T-helper 1 cell treated with Interleukin-12 subunit alpha and Interleukin-12 subunit beta and Interleukin-4 antibody, amounts not matched to agents 30 ng/mL and 1 ng/mL, for 36 hours (primary cell): ENCODE results near the gene TK2. TPM values are rescaled to one million over a fixed set of nuclear protein-coding genes. Genes with fewer than 3 reads are reported as not detected.

Experiments used
- intact Hi-C: fragments of 100-400 bp; cut with micrococcal nuclease; formaldehyde crosslinking; loops from one replicate; pipeline ENCODE4 v1.15.1; 2024
- total RNA-seq: library from RNA; stranded (reverse); gene quantifications from 2 replicates; pipeline ENCODE4 v1.2.3, GENCODE V29; 2022

Gene TK2
- total RNA-seq, 1 donor from 2014 or later: 17.6 TPM

DNA sequence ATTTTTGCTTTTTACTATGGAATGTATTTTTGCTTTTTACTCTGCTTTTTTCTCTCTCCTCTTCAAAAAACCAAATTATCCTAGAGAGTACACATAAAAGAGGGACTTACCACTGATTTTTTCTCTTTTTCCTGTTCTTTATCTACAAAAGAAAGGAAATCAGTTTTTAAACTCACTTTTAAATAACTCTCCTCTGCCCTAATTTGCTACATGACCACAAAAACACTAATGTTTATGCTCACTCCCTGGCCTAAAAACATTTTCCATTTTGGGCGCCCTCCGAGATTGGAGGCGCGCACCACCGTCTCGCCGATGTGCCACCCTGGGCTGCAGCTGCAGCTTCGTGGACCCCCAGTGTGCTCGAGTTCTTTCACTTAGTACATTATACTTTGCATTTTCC, 1.1 kb downstream of the TK2 start:
- intact Hi-C loops: loop anchor here (1.0 kb wide), 1 partner anchor 10 kb away; no protein-coding TSS in a partner anchor

GRCh38 chr16:66548068-66548467, 1.9 kb downstream of the TK2 start:
- intact Hi-C loops: no loop called here

DNA sequence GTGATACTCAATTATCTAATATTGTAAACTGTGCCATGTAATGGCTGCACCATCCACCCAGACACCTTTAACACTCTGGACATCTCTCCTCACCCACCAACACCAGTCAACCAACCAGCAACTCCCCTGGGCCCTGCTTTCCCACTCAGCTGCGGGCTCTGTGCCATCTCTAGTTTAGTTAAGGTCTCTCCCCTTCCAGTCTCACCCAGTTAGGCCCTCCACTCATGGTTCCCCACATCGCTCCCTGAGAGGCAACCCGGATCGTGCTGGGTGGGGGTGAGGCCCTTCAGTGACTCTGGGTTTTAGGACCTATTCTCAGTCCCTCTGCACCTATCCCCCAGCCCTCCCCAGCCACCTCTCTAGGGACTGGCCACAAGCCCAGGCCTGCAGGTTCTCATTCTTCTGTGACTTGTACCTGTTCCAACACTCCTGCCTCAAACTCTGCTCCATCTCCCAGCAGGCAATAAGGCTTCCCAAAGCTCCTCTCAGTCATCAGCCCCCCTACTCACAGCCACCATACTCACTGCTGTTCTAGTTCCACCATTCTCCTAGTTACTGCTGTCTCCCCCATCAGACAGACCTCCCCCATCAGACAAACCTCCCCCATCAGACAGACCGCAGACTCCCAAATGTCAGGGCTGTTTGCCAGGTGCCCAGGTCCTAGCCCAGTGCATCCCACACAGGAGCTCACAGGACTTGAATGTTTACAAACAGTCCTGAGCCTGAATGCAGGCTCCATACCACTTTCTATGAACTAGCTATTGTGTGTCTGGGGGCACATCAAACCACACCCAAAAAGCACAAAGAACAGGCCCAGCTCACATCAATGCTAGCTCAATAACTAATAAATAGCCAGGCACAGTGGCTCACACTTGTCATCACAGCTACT, 2.6 kb downstream of the TK2 start:
- intact Hi-C loops: no loop called here

GRCh38 chr16:66544016-66544757, 5.7 kb downstream of the TK2 start:
- intact Hi-C loops: no loop called here

DNA sequence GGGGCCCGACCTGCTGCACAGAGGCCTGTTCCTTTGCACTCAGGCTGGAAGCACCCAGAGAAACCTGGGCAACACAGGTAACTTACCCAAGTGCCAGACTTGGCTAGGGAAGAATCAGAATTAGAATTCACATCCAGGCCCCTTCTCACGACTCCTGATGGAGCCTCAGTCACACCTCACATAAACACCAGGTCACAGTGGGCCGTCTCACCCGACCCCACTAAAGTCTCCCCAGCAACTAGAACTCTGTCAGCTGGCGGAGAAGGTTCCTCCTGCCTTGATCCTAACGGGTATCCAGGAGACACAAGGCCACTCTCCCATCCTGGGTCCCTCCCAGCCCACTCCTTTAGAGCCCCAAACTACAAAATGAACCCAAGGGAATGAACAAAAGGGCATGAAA, 6.4 kb downstream of the TK2 start:
- intact Hi-C loops: no loop called here

DNA sequence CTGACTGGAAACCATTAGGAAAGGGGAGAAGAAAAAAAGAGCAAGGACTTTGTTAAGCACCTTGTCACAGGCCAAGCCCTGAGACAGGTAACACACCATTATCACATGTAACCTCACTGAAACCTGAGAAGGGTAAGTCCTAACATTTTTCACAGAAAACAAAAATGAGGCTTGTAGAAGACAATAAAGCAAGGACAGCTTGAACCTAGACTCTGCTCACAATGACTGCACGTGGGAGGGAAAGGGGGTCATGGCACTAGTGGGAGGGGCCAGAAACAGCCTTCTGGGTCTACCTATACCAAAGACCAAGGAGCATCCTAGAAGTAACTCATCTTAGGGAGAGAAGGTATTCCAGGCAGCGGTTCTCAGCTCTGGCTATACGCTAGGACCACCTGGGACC, 7.5 kb downstream of the TK2 start:
- intact Hi-C loops: no loop called here

DNA sequence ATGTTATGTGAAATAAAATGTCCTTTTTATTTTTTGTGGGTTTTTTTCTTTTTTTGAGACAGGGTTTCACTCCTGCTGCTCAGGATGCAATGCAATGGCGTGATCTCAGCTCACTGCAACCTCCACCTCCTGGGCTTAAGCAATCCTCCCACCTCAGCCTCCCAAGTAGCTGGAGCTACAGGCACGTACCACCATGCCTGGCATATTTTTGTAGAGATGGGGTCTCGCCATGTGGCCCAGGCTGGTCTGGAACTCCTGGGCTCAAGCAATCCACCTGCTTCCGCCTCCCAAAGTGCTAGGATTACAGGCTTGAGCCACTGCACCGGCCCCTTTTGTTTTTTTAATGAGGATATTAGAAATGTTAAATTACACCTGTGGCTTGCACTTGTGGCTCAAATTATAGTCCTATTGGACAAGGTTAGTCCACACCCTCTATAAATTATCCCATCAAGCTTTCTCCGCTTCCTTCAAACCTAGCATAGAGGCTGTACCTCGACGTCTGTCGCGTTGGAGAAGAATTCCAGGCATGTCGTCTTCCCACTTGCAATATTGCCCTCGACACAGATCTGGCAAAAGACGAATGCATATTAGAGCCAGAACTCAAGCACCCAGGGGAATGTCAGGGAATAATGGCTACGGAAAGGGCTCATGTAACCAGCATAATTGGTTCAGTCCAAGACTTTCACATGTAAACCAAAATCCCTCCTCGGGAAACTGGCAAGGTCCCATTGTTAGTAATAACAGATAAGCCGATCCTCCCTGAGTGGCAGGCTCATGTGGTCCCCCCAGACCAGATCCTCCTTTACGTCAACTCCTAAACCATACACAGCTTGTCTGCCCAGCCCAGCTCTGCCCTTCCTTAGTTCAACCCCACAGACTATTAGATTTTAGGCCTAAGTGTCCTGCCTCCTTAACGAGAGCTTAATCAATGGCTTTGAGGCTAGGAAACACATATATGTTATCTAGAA, 8.2 kb downstream of the TK2 start:
- intact Hi-C loops: no loop called here

DNA sequence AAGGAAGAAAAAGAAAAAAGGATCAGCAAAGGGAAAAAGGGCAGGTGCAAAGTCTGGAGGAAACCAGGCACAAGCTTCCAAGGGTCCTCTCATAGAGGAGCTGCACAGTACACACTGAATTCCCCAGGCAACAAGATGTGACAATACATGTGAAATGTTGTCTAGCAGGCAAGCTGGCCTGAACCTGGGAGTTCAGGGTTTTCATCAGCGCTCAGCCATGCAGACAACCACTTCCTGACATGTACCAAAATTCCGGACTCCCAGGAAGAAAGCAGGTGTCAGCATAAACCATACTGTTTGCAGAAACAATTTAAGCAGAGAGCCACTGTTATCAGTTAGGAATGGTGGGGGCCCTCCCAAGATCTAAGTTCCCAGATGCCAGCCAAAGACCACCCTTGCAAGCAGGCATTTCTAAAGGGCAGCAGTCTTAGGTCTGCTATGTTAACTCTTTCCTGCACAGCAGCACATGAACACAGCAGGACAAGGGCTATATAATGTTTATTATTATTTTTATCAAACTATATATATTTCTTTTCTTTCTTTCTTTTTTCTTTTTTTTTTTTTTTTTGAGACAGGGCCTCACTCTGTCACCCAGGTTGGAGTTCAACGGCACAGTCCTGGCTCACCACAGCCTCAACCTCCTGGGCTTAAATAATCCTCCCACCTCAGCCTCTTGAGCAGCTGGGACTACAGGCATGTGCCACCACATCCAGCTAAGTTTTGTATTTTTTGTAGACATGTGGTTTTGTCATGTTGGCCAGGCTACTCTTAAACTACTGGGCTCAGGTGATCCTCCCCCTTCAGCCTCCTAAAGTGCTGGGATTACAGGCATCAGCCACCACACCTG, 10.1 kb downstream of the TK2 start:
- intact Hi-C loops: loop anchor here (1.0 kb wide), 1 partner anchor 9 kb away; no protein-coding TSS in a partner anchor

- intact Hi-C loops: loop anchor here (1.0 kb wide), 1 partner anchor 10 kb away; no protein-coding TSS in a partner anchor
These were observed 11.0 kb downstream of the TK2 start for GRCh38 chr16:66538910-66539309.

- intact Hi-C loops: no loop called here
These were observed 12.7 kb downstream of the TK2 start for GRCh38 chr16:66537236-66537635.

GRCh38 chr16:66536525-66536924, 13.4 kb downstream of the TK2 start:
- intact Hi-C loops: no loop called here

DNA sequence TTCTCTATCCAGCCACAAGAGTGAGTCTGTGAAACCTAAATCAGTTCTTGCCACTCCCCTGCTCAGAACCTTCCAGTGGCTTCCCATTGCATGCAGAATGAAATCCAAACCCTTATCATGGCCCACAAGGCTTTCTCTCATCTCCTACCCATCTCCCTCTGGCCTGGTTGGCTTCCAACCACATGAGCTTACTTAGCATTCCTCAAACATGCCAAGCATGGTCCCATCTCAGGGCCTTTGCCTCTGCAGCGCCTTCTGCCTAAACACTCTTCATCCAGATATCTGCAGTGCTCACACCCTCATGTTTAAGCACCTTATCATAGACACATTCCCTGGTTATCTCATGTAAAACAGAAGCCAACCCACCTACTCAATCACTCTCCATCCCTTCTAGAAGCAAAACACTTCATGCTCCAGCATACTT, 15.5 kb downstream of the TK2 start:
- intact Hi-C loops: no loop called here

- intact Hi-C loops: no loop called here
These were observed 20.4 kb downstream of the TK2 start for GRCh38 chr16:66529475-66529874.

DNA sequence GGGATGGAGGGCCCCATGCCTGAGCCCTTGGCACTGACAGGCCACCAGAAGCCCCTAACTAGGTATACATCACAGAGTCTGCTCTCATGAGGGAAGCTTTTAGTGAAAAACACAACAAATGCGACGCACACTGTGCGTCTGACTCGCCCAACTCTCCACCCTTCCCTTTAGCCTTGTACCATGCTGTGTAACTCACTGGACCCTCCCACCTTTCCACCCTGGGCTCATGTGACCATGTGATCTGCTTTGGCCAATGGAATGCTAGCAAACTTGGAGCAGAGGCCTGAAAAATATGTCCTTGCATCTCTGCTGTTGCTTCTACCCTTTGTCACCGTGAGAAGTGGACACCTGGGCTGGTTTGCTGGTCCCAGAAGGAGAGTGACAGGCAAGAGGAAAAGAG, 21.6 kb downstream of the TK2 start:
- intact Hi-C loops: no loop called here

GRCh38 chr16:66525396-66526180, 24.3 kb downstream of the TK2 start:
- intact Hi-C loops: no loop called here

GRCh38 chr16:66524601-66525164, 25.2 kb downstream of the TK2 start:
- intact Hi-C loops: loop anchor here (1.0 kb wide), 1 partner anchor 8 kb away; no protein-coding TSS in a partner anchor

DNA sequence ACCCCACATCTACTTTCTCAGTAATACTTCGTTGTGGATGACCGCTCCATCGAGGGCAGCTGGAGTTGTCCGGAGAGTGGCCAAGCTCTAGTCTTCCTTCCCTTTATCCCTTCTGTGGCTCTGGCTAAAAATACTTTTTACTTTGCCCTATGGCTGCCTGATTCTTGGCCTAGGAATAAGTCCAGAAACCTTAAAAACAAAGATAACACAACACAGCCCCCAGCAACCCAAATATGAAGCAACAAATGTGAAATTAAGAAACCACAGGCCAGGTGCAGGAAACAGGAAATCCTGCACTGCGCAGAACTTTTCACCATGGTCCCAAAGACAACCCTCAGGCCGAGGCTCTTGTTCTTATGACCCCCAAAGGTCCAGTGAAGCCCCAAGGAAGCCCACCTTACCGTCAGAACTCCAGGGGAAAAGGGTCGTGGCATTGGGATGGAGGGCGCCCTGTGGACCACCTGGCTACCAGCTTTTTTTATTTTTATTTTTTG, 26.0 kb downstream of the TK2 start:
- intact Hi-C loops: loop anchor here (1.0 kb wide), 1 partner anchor 8 kb away; no protein-coding TSS in a partner anchor

DNA sequence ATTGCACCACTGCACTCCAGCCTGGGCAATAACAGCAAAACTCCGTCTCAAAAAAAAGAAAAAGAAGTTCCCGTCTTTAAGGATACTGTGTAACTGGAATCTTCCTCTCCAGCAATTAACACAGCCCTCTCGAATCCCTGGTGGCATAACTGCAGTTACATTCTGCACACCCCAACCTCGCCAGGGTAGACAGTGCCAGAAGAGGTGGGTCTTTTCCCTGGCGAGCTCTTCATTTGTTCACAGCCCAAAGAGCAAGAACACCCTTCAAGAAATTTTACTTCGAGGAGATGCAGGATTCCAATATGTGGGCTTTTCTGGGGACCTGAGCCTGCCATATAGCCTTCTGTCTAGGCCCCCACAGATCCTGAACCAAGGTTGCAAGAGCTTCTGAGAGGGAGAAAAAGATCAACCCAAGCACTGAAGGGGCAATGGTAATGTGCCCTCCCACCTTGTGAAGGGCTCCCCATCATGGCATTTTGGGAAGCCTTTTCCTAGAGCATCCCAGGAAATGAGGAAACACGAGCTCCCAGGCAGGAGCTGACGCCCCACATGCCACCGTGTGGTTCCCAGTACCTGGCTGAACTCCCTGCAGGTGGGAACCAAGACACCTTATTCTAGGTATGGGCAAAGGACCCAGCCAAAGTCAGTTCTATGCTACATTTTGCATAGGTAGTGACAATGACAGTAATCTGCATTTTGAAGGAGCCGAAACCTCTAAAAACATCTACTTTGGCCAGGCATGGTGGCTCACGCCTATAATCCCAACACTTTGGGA, 26.9 kb downstream of the TK2 start:
- intact Hi-C loops: loop anchor here (1.0 kb wide), 3 partner anchors 29 to 81 kb away; partner anchors contain the start of genes CKLF and CMTM3
